Measurements from ENCODE around the gene RAB43. TPM values are rescaled to one million over a fixed set of nuclear protein-coding genes. Genes with fewer than 3 reads are reported as not detected.

Gene RAB43
- total RNA-seq, 1 donor from 2014 or later = 0.36 TPM

DNA sequence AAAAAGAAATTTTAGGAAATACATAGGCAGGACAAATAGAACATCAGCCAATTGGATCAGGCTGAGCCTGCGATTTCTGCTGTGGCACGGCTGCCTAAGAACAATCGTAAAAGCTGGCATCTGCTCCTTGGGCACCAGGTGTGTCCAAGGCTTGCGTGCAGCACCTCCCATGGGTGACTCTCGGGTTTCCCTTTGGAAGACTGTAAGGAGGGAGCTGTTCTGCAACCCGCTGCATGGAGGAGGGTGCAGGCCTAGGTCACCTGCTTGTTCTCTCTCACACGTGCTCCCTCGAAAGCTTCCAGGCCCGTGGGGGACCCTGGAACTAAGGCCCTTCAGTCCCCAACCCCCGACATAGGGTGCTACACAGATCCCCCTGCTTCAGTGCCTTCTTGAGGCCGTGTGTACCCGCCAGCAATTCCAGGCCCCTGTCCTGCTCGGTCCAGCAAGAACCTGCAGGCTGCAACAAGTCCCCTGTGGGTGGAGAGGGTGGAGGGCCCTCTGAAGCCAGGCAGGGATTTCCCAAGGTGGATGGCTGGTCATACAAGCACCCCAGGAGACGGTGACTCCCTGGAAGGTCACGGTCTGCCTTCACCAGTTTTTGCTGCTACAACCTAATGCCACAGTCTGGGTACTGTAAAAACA lies 57.6 kb downstream of the RAB43 start:
- H3K79me2 ChIP-seq (ENCODE audit: low read depth) = no peaks in the 10 kb centered on the region
- Mint-ChIP-seq H3K4me1 (peaks cover 2% of the 10 kb centered on the region), H3K36me3 (no peaks in the 10 kb centered on the region), H3K4me3 (no peak overlapping the region), H3K27me3 (ENCODE audit: insufficient read depth, low read depth) (peaks cover 5% of the 10 kb centered on the region), H3K27ac (no peak overlapping the region), H3K9me3 (no peaks in the 10 kb centered on the region)
- H2AFZ ChIP-seq (replicated peaks) = no peak overlapping the region
- no peak overlapping the region for H3K27ac ChIP-seq
- no peaks in the 10 kb centered on the region for H3K4me1 ChIP-seq
- H3K27me3 ChIP-seq = no peaks in the 10 kb centered on the region
- H3K9ac ChIP-seq = no peak overlapping the region
- no peaks in the 10 kb centered on the region for H4K20me1 ChIP-seq (ENCODE audit: low read depth)
- no peaks in the 10 kb centered on the region for H3F3A ChIP-seq (ENCODE audit: low read depth)
- H3K4me3 ChIP-seq = no peak overlapping the region
- H3K9me3 ChIP-seq (ENCODE audit: low read depth) = no peaks in the 10 kb centered on the region
- H3K4me2 ChIP-seq = no peak overlapping the region
- no peaks in the 10 kb centered on the region for H3K36me3 ChIP-seq
- DNase-seq (ENCODE audit: low spot score) = no peak
- TF ChIP-seq, protein P1, sequence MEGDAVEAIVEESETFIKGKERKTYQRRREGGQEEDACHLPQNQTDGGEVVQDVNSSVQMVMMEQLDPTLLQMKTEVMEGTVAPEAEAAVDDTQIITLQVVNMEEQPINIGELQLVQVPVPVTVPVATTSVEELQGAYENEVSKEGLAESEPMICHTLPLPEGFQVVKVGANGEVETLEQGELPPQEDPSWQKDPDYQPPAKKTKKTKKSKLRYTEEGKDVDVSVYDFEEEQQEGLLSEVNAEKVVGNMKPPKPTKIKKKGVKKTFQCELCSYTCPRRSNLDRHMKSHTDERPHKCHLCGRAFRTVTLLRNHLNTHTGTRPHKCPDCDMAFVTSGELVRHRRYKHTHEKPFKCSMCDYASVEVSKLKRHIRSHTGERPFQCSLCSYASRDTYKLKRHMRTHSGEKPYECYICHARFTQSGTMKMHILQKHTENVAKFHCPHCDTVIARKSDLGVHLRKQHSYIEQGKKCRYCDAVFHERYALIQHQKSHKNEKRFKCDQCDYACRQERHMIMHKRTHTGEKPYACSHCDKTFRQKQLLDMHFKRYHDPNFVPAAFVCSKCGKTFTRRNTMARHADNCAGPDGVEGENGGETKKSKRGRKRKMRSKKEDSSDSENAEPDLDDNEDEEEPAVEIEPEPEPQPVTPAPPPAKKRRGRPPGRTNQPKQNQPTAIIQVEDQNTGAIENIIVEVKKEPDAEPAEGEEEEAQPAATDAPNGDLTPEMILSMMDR (IDR thresholded peaks at IDR 0.05) = no peak

DNA sequence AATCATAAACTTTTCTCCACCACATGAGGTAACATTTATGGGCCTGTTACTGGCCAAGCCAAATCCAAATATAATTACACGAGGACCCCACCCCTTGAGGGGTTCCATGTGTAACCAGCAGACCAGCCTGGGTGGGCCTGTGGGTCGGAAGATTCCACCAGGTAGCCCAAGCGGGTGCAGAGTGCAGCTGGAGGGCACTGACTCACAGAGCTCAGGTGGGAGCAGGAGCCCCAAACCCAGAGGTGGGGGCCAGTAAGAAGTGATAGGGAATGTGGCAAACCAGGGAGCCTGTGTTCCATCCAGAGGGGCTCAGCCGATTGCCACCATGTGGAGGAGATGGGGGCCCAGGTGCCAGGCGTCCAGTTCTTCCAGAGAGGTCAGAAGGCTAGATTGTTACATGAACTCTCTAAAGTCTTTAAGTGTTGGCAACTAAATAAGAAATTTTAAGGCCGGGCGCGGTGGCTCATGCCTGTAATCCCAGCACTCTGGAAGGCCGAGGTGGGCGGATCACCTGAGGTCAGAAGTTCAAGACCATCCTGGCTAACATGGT lies 58.4 kb downstream of the RAB43 start:
- Histone ChIP-seq H4K20me1 (ENCODE audit: low read depth) (no peaks in the 10 kb centered on the region), H3K4me1 (no peaks in the 10 kb centered on the region), H3K79me2 (ENCODE audit: low read depth) (no peaks in the 10 kb centered on the region), H3K4me2 (no peak overlapping the region), H3K27ac (no peak overlapping the region), H3K27me3 (no peaks in the 10 kb centered on the region), H3K9me3 (ENCODE audit: low read depth) (no peaks in the 10 kb centered on the region), H3F3A (ENCODE audit: low read depth) (no peaks in the 10 kb centered on the region), H3K9ac (no peak overlapping the region), H2AFZ (replicated peaks) (no peak overlapping the region), H3K36me3 (no peaks in the 10 kb centered on the region), H3K4me3 (no peak overlapping the region)
- H3K4me3 Mint-ChIP-seq = no peak overlapping the region
- no peaks in the 10 kb centered on the region for H3K36me3 Mint-ChIP-seq
- peaks cover 10% of the 10 kb centered on the region for H3K4me1 Mint-ChIP-seq
- H3K9me3 Mint-ChIP-seq = no peaks in the 10 kb centered on the region
- H3K27me3 Mint-ChIP-seq (ENCODE audit: insufficient read depth, low read depth) = peaks cover 4% of the 10 kb centered on the region
- DNase-seq (ENCODE audit: low spot score) = no peak
- H3K27ac Mint-ChIP-seq = peak overlapping the region; percentile 39
- TF ChIP-seq, protein P1 (IDR thresholded peaks at IDR 0.05) = no peak
- TF ChIP-seq EZH2phosphoT487 (IDR thresholded peaks at IDR 0.05) = no peak
- no peak for TF ChIP-seq EZH2 (IDR thresholded peaks at IDR 0.05)

DNA sequence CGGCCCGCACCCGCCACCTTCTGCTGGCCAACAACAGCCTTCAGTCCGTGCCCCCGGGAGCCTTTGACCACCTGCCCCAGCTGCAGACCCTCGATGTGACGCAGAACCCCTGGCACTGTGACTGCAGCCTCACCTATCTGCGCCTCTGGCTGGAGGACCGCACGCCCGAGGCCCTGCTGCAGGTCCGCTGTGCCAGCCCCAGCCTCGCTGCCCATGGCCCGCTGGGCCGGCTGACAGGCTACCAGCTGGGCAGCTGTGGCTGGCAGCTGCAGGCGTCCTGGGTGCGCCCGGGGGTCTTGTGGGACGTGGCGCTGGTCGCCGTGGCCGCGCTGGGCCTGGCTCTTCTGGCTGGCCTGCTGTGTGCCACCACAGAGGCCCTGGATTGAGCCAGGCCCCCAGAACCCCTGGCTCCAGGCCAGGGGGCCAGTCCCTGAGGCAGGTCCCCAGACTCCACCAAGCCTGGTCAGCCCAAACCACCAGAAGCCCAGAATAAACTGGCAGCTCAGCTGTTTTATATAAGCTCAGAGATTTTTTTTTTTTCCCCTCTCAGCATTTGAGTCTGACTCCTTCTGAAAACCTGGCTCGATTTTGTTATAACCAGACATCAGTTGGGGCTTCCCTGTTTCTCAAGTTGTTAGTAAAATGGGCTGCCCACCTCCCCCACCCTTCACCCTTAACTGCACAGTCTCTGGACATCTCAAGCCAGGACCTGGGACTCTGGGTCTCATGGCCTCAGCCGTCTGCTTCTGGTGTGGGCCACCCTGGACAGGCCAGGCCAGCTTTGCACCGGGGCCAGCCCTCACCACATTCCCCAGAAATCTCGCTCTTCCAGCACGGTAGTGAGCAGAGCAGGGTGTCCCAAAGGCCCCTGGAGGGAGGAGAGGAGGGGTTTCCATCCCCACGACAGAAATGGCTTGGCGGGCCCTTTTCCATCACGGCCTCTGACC lies 59.4 kb downstream of the RAB43 start:
- Histone ChIP-seq H2AFZ (replicated peaks) (no peak overlapping the region), H3K27ac (no peak overlapping the region), H4K20me1 (ENCODE audit: low read depth) (no peaks in the 10 kb centered on the region), H3K4me3 (no peak overlapping the region), H3K9ac (no peak overlapping the region), H3K4me1 (no peaks in the 10 kb centered on the region), H3F3A (ENCODE audit: low read depth) (no peaks in the 10 kb centered on the region), H3K79me2 (ENCODE audit: low read depth) (no peaks in the 10 kb centered on the region), H3K27me3 (no peaks in the 10 kb centered on the region), H3K4me2 (no peak overlapping the region), H3K36me3 (no peaks in the 10 kb centered on the region), H3K9me3 (ENCODE audit: low read depth) (no peaks in the 10 kb centered on the region)
- no peak for TF ChIP-seq EZH2 (IDR thresholded peaks at IDR 0.05)
- no peak for TF ChIP-seq EZH2phosphoT487 (IDR thresholded peaks at IDR 0.05)
- TF ChIP-seq, protein P1 (IDR thresholded peaks at IDR 0.05) = no peak
- no peak for DNase-seq (ENCODE audit: low spot score)
- Mint-ChIP-seq H3K4me3 (no peak overlapping the region), H3K27ac (peak overlapping the region; percentile 39), H3K4me1 (peaks cover 11% of the 10 kb centered on the region), H3K36me3 (no peaks in the 10 kb centered on the region), H3K27me3 (ENCODE audit: insufficient read depth, low read depth) (peaks cover 6% of the 10 kb centered on the region), H3K9me3 (no peaks in the 10 kb centered on the region)
